GM10248 (cell line): Measurements from ENCODE around the gene VPS26B.
A peak's percentile ranks its signal among the peaks of the same experiment; 100 is the strongest.
"Not testable (repeated sequence)": the region's sequence is repeated elsewhere in the genome, so short reads cannot be mapped to it uniquely, and the experiment has no call there.

Source experiments
- CTCF ChIA-PET: fragments of 300-600 bp; sonication (Branson Sonifier 250); formaldehyde crosslinking; extraction: SDS; loops from one replicate; lab custom pipeline; 2021; ENCODE audit warnings: antibody characterized with exemption; lab: Yijun Ruan, JAX
- POLR2A ChIA-PET: fragments of 350-650 bp; sonication (Branson Sonifier 250); formaldehyde crosslinking; extraction: SDS; loops from one replicate; lab custom pipeline; 2020; ENCODE audit warnings: antibody characterized with exemption; lab: Yijun Ruan, JAX
- DNase-seq: peaks from one replicate; pipeline ENCODE4 v3.0.0; 2012; ENCODE audit errors: extremely low spot score
- CTCF ChIP-seq: IDR thresholded peaks from 2 replicates; pipeline ENCODE4 v1.5.1; 2012; ENCODE audit warnings: mild to moderate bottlenecking, low read depth; ENCODE audit errors: extremely low read depth, missing control alignments, control extremely low read depth

Gene VPS26B

DNA sequence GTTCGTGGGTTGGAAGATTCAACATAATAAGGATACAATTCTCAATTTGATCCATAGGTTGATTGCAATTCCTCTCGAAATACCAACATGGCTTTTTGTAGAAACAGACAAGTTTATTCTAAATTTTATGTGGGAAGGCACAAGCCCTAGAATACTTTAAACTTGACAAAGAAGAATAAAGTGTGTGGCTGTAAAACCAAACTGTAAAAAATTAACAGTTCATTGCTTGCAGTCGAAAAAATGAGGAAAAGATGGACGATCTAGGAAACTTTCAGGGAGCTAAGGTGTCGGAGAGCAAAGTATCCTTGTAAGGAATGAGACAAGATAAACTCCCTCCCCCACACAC, 50.7 kb downstream of the VPS26B start:
- no peak for DNase-seq
- ChIA-PET CTCF (interaction anchor here (1.3 to 13.2 kb wide), 2 partner anchors 11 to 151 kb away, joined by 4 to 99 read pairs; no protein-coding TSS in a partner anchor), POLR2A (no interaction called here)
- no peak for TF ChIP-seq CTCF

DNA sequence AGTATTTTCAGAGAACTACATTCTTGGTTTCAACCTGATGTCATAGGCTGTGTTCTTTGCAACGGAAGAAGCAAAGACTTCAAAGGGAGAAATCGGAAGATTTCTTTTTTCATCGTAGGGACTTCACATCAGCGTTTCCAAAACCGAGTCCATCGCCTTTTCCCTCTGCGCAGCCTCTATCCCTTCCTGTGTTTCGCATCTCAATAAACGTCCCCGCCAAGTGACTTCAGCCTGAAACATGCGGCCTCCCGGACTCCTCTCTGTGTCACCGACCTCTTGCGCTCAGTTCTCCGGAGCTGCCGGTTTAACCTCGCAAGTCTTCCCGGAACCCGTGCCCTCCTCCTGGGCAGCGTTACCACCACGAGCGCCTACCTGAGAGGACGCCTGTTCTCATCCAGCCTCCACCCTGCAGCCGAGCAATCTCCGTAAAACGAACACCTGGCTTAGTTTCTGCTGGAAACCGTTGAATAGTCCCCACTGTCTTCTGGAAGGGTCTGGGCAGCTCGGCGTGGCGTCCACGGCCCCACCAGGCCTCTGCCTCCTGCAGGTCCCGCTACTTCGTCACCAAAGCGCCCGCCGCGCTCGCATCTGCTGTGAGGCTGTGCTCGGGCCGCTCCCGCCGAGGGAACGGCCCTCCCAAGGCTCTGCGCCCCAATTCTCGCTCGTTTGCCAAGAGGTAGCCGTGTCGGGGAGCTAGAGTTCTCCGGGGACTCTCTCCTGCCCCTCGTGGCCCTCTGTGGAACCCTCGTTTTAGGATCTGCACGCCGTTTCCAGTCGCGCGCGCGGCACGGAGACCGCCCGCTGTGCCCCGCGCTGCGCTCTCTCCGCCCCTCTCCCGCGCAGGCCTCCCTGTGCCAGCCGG, 51.3 kb downstream of the VPS26B start, which contains the start of gene GLB1L3:
Gene GLB1L3, plus strand, starts transcription at position 846 of the 862 bp plus-strand sequence. CDS start 362 bp downstream, outside the sequence.
- peak; percentile 71 for DNase-seq
- ChIA-PET CTCF (interaction anchor here (0.7 to 13.2 kb wide), 8 partner anchors 11 to 150 kb away, joined by 3 to 99 read pairs (median 4); partner anchors contain the start of genes ACAD8 and THYN1), POLR2A (no interaction called here)
- peak; percentile 48 for TF ChIP-seq CTCF

DNA sequence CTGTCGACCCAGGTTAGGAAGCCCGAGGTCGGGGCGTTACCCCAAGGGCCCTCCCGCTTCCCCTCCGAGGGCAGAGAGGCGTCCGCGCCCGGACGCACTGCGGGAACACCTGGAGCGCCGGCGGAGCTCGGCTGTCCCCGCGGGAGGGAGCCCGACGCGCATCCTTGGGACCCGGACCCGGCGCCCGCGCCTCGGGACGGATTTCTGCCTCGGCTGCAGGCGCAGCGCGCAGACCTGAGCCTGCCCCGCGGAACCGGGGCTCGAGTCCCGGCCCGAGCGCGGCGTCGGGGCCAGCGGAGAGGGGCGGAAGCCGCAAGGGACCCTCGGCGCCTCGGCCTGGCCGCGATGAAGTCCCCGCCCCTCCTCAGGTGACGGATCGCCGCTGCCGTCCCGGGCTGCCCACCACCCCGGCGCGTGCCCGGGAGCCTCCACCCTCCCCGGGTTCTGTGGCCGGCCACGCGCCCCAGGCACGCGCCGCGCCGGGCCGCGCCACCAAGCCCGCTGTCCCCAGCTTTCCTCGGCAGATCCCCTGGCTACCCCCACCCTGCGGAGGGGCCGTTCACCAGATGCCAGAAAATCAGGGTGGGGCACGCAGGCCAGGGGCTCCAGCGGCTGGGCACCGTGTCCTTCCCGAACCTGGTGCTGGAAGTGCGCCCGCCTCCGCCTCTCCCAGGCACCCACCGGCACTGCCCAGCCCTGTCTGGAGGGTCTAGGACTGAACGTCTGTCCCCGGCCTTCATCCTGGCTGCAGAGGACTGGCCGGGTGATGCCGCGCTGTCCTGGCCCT, 52.1 kb downstream of the VPS26B start:
- no peak for TF ChIP-seq CTCF
- POLR2A ChIA-PET: no interaction called here
- CTCF ChIA-PET: interaction anchor here (1.0 to 13.2 kb wide), 7 partner anchors 10 to 149 kb away, joined by 3 to 99 read pairs (median 5); partner anchors contain the start of genes ACAD8 and THYN1
- no peak for DNase-seq

GRCh38 chr11:134277183-134278001, 52.9 kb downstream of the VPS26B start:
- DNase-seq: no peak
- CTCF ChIA-PET: interaction anchor here (0.6 to 13.2 kb wide), 4 partner anchors 8 to 24 kb away, joined by 3 to 99 read pairs (median 12); partner anchors contain the start of genes ACAD8 and THYN1
- TF ChIP-seq CTCF: no peak
- POLR2A ChIA-PET: no interaction called here

DNA sequence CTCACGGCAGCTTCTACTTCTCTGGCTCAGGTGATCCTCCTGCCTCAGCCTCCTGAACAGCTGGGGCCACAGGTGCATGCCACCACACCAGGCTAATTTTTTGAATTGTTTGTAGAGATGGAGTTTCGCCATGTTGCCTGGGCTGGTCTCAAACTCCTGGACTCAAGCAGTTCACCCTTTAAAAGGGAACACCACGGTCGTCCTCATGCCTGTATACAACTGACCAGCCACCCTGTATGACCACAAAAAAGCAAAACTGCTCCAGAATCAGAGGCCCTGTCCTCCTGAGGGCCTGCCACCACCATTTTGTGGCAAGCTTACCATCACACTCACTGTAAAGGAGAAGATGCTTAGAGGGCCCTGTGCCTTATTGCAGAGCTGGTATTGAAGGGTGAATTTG, 53.9 kb downstream of the VPS26B start:
- ChIA-PET POLR2A (no interaction called here), CTCF (interaction anchor here (0.7 to 13.2 kb wide), 4 partner anchors 8 to 19 kb away, joined by 3 to 99 read pairs (median 11); no protein-coding TSS in a partner anchor)
- DNase-seq: no peak

GRCh38 chr11:134281635-134282034, 57.2 kb downstream of the VPS26B start:
- POLR2A ChIA-PET: not testable (repeated sequence)
- CTCF ChIA-PET: interaction anchor here (13.2 kb wide), 1 partner anchor 18 kb away, joined by 99 read pairs; no protein-coding TSS in a partner anchor

More for the DNA sequence above, 53.9 kb downstream of the VPS26B start:
- TF ChIP-seq CTCF: no peak

More at GRCh38 chr11:134281635-134282034, 57.2 kb downstream of the VPS26B start:
- not testable (repeated sequence) for DNase-seq
